ENCODE measurements around the gene PACRG. TPM values are rescaled to one million over a fixed set of nuclear protein-coding genes. Genes with fewer than 3 reads are reported as not detected.
A peak's percentile ranks its signal among the peaks of the same experiment; 100 is the strongest.

The PACRG gene
- total RNA-seq, 1 experiment from 2014 or later = 0.44 TPM

GRCh38 chr6:162711376-162711775 lies 16.4 kb upstream of the PACRG start:
- no peak for TF ChIP-seq PREB (CRISPR knock-in tag; IDR thresholded peaks at IDR 0.05; ENCODE audit: borderline replicate concordance)
- TF ChIP-seq KAT7 (CRISPR knock-in tag; IDR thresholded peaks at IDR 0.05; ENCODE audit: borderline replicate concordance) = no peak
- no peak for TF ChIP-seq ATF1 (CRISPR knock-in tag; IDR thresholded peaks at IDR 0.05)
- no peak for TF ChIP-seq MYBL2 (CRISPR knock-in tag; IDR thresholded peaks at IDR 0.05)
- TF ChIP-seq ERG (CRISPR knock-in tag; IDR thresholded peaks at IDR 0.05) = no peak
- TF ChIP-seq EMX1 (CRISPR knock-in tag; IDR thresholded peaks at IDR 0.05) = no peak
- Mint-ChIP-seq H3K4me1 (peaks cover 14% of the 10 kb centered on the region), H3K27ac (no peak overlapping the region), H3K36me3 (peaks cover 4% of the 10 kb centered on the region), H3K9me3 (peaks cover 13% of the 10 kb centered on the region), H3K4me3 (no peak overlapping the region), H3K27me3 (ENCODE audit: low read depth) (no peaks in the 10 kb centered on the region)
- ChIA-PET CTCF (no interaction called here), POLR2A (no interaction called here)
- DNase-seq (ENCODE audit: low spot score) (no peak), ATAC-seq (no peak)

- TF ChIP-seq ESRRA (CRISPR knock-in tag; IDR thresholded peaks at IDR 0.05; ENCODE audit: borderline replicate concordance) = no peak
- no peak for TF ChIP-seq GTF2I (CRISPR knock-in tag; conservative IDR thresholded peaks at IDR 0.05)
- no peak for TF ChIP-seq PREB (CRISPR knock-in tag; IDR thresholded peaks at IDR 0.05; ENCODE audit: borderline replicate concordance)
- Mint-ChIP-seq H3K4me3 (no peak overlapping the region), H3K27ac (no peak overlapping the region), H3K9me3 (peaks cover 23% of the 10 kb centered on the region), H3K27me3 (ENCODE audit: low read depth) (no peaks in the 10 kb centered on the region), H3K4me1 (peaks cover 14% of the 10 kb centered on the region), H3K36me3 (peaks cover 14% of the 10 kb centered on the region)
- POLR2A ChIA-PET = no interaction called here
- DNase-seq (ENCODE audit: low spot score) = no peak
- ATAC-seq = no peak
- CTCF ChIA-PET = interaction anchor here (0.6 kb wide), 1 partner anchor 656 kb away, joined by 3 read pairs; no protein-coding TSS in a partner anchor
Observed at GRCh38 chr6:162712694-162713093, 15.1 kb upstream of the PACRG start.

GRCh38 chr6:162713974-162714780 lies 13.6 kb upstream of the PACRG start:
- CTCF ChIA-PET = no interaction called here
- no peak for DNase-seq (ENCODE audit: low spot score)
- peaks cover 20% of the 10 kb centered on the region for H3K4me1 Mint-ChIP-seq
- no peak for TF ChIP-seq ZNF671 (CRISPR knock-in tag; IDR thresholded peaks at IDR 0.05)
- no peak for TF ChIP-seq IRF1 (CRISPR knock-in tag; IDR thresholded peaks at IDR 0.05)
- TF ChIP-seq ARID4B (CRISPR knock-in tag; IDR thresholded peaks at IDR 0.05; ENCODE audit: borderline replicate concordance) = no peak
- no peak for TF ChIP-seq E2F5 (CRISPR knock-in tag; IDR thresholded peaks at IDR 0.05)
- no peak for TF ChIP-seq ZNF416 (CRISPR knock-in tag; IDR thresholded peaks at IDR 0.05)
- TF ChIP-seq TEAD4 (CRISPR knock-in tag; IDR thresholded peaks at IDR 0.05) = no peak
- TF ChIP-seq ZNF281 (CRISPR knock-in tag; IDR thresholded peaks at IDR 0.05) = no peak
- TF ChIP-seq SMAD4 (CRISPR knock-in tag; IDR thresholded peaks at IDR 0.05) = no peak

More at GRCh38 chr6:162713974-162714780, 13.6 kb upstream of the PACRG start:
- Mint-ChIP-seq H3K4me3 (no peak overlapping the region), H3K27me3 (ENCODE audit: low read depth) (no peaks in the 10 kb centered on the region), H3K36me3 (peaks cover 20% of the 10 kb centered on the region), H3K27ac (peak overlapping the region; percentile 36), H3K9me3 (peaks cover 27% of the 10 kb centered on the region)
- POLR2A ChIA-PET = no interaction called here
- ATAC-seq = peak; percentile 56; the same call in 1 of the 2 replicates
